Measurements from ENCODE around the gene MOCS1.
"Not testable (repeated sequence)": the region's sequence is repeated elsewhere in the genome, so short reads cannot be mapped to it uniquely, and the experiment has no call there.

Gene MOCS1

GRCh38 chr6:39934131-39934757 lies at the start of gene MOCS1:
MOCS1 (minus strand) TSS chr6:39934462; CDS start chr6:39934417, 45 bp downstream.
- peak; percentile 78 for DNase-seq

GRCh38 chr6:39984051-39984450 lies 49.8 kb upstream of the MOCS1 start:
- no peak for DNase-seq

- DNase-seq = no peak
Observed at GRCh38 chr6:39983193-39983592, 48.9 kb upstream of the MOCS1 start.

GRCh38 chr6:39982720-39983119 lies 48.5 kb upstream of the MOCS1 start:
- DNase-seq = no peak

- DNase-seq = peak; percentile 66
Observed at GRCh38 chr6:39980839-39981580, 46.7 kb upstream of the MOCS1 start.

GRCh38 chr6:39979461-39980328 lies 45.4 kb upstream of the MOCS1 start:
- no peak for DNase-seq

- DNase-seq = no peak
Observed at GRCh38 chr6:39978240-39978639, 44.0 kb upstream of the MOCS1 start.

- no peak for DNase-seq
Observed at GRCh38 chr6:39973661-39974060, 39.4 kb upstream of the MOCS1 start.

- not testable (repeated sequence) for DNase-seq
Observed at GRCh38 chr6:39972717-39973116, 38.5 kb upstream of the MOCS1 start.

- not testable (repeated sequence) for DNase-seq
Observed at GRCh38 chr6:39971131-39971530, 36.9 kb upstream of the MOCS1 start.

- DNase-seq = no peak
Observed at GRCh38 chr6:39965751-39966150, 31.5 kb upstream of the MOCS1 start.

- no peak for DNase-seq
Observed at GRCh38 chr6:39964530-39964929, 30.3 kb upstream of the MOCS1 start.

GRCh38 chr6:39964094-39964493 lies 29.8 kb upstream of the MOCS1 start:
- DNase-seq = no peak

- no peak for DNase-seq
Observed at GRCh38 chr6:39962831-39963230, 28.6 kb upstream of the MOCS1 start.

GRCh38 chr6:39961178-39961577 lies 26.9 kb upstream of the MOCS1 start:
- DNase-seq = no peak

- no peak for DNase-seq
Observed at GRCh38 chr6:39958947-39959346, 24.7 kb upstream of the MOCS1 start.

- no peak for DNase-seq
Observed at GRCh38 chr6:39956936-39957335, 22.7 kb upstream of the MOCS1 start.

- DNase-seq = no peak
Observed at GRCh38 chr6:39953076-39953618, 18.9 kb upstream of the MOCS1 start.

GRCh38 chr6:39952167-39952566 lies 17.9 kb upstream of the MOCS1 start:
- no peak for DNase-seq

GRCh38 chr6:39951716-39952115 lies 17.5 kb upstream of the MOCS1 start:
- no peak for DNase-seq

GRCh38 chr6:39951191-39951590 lies 16.9 kb upstream of the MOCS1 start:
- DNase-seq = no peak

GRCh38 chr6:39950125-39950720 lies 16.0 kb upstream of the MOCS1 start:
- no peak for DNase-seq
